GM18505 (cell line): ENCODE measurements around the gene SFI1.
"Not testable (repeated sequence)": the region's sequence is repeated elsewhere in the genome, so short reads cannot be mapped to it uniquely, and the experiment has no call there.

Experiments used
- ATAC-seq: cut with Tn5 transposase; IDR thresholded peaks from one replicate; pipeline ENCODE4 v1.9.1; 2021; ENCODE audit not compliant: unreplicated experiment
- POLR2A ChIP-seq: IDR thresholded peaks from 4 replicates; pipeline ENCODE4 v1.6.1; 2011; ENCODE audit warnings: borderline replicate concordance; ENCODE audit not compliant: insufficient read depth, insufficient read length; ENCODE audit errors: extremely low read depth

The SFI1 gene, protein sequence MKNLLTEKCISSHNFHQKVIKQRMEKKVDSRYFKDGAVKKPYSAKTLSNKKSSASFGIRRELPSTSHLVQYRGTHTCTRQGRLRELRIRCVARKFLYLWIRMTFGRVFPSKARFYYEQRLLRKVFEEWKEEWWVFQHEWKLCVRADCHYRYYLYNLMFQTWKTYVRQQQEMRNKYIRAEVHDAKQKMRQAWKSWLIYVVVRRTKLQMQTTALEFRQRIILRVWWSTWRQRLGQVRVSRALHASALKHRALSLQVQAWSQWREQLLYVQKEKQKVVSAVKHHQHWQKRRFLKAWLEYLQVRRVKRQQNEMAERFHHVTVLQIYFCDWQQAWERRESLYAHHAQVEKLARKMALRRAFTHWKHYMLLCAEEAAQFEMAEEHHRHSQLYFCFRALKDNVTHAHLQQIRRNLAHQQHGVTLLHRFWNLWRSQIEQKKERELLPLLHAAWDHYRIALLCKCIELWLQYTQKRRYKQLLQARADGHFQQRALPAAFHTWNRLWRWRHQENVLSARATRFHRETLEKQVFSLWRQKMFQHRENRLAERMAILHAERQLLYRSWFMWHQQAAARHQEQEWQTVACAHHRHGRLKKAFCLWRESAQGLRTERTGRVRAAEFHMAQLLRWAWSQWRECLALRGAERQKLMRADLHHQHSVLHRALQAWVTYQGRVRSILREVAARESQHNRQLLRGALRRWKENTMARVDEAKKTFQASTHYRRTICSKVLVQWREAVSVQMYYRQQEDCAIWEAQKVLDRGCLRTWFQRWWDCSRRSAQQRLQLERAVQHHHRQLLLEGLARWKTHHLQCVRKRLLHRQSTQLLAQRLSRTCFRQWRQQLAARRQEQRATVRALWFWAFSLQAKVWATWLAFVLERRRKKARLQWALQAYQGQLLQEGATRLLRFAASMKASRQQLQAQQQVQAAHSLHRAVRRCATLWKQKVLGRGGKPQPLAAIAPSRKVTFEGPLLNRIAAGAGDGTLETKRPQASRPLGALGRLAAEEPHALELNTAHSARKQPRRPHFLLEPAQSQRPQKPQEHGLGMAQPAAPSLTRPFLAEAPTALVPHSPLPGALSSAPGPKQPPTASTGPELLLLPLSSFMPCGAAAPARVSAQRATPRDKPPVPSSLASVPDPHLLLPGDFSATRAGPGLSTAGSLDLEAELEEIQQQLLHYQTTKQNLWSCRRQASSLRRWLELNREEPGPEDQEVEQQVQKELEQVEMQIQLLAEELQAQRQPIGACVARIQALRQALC

DNA sequence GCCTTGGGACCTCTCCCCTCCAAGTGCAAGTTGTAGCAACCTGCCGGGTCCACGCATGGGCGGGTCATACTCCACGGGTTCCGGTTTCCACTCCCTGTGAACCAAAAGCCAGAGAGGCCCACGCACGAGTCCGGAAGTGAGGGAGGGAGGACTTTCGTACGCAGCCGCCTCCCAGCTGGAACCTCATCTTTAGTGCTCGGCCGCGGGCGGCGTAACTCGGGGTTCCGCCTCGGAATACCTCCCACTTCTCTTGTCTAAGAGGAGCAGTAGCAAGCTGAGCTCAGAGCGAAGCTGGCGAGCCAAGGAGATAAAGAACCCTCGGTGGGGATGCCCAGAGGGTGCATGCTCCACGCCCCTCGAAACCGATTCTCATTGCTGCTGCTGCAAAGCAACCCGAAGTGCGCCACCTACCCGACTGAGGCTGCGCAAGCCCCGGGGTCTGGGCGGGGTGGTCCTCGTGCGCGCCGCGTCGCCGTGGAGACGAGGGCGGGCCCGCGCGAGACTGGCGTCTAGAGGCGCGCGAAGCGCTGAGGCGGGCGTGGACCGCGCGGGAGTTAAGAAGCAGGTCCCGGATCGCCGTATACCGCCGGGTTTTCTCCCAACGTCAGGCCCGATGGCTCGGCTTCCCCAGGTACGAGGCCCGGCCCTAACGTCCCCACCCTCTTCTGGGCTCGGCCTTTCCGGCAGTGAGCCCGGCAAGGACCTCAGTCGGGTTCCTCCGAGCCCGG is at the start of gene SFI1:
Gene SFI1, plus strand, starts transcription at position 530 of the 728 bp plus-strand sequence. CDS start 11,749 bp downstream, outside the sequence.
- ATAC-seq: peak; percentile 68
- TF ChIP-seq POLR2A: peak; percentile 86

DNA sequence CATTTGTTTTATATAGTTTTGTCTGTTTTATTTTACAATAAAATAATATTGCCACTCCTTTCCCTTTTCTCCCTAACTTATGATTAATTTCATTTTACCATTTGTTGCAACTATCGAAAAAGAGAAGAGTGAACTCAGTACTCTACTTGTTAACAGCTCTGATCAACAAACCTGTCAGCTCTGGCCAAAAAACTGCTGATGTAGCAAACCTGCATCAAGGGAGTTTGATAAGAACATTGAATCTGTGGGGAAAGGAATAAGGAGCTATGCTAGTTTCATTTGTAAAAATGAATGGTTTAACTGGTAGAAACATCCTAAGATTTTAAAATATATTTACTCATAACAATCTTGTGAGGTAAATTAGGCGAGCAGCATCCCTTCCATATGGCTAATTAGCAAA is 49.6 kb upstream of the SFI1 start:
- ATAC-seq: no peak

GRCh38 chr22:31447337-31447736 is 49.0 kb upstream of the SFI1 start:
- no peak for TF ChIP-seq POLR2A
- no peak for ATAC-seq

More for the DNA sequence above, 49.6 kb upstream of the SFI1 start:
- TF ChIP-seq POLR2A: no peak

DNA sequence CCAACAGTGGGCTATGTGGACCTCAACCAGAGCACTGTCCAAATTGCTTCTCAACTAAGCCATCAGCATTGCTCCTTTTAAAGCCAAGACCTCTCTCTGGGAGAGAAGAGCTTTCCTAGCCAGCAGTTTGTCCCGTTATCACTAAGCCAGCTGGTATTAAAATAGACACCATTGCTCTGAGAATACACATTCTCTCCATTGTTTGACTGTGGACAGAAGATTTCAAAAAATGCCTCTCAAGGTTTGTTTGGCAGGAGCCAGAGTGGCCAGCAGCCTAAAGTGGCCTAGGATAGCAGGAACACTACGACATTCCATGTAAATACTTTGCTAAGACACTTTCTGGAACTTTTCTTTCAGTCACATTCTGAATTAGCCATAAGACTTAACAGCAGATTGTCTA is 48.0 kb upstream of the SFI1 start:
- no peak for ATAC-seq
- no peak for TF ChIP-seq POLR2A

- ATAC-seq: no peak
- TF ChIP-seq POLR2A: no peak
Measured at GRCh38 chr22:31449506-31449905, 46.8 kb upstream of the SFI1 start.

DNA sequence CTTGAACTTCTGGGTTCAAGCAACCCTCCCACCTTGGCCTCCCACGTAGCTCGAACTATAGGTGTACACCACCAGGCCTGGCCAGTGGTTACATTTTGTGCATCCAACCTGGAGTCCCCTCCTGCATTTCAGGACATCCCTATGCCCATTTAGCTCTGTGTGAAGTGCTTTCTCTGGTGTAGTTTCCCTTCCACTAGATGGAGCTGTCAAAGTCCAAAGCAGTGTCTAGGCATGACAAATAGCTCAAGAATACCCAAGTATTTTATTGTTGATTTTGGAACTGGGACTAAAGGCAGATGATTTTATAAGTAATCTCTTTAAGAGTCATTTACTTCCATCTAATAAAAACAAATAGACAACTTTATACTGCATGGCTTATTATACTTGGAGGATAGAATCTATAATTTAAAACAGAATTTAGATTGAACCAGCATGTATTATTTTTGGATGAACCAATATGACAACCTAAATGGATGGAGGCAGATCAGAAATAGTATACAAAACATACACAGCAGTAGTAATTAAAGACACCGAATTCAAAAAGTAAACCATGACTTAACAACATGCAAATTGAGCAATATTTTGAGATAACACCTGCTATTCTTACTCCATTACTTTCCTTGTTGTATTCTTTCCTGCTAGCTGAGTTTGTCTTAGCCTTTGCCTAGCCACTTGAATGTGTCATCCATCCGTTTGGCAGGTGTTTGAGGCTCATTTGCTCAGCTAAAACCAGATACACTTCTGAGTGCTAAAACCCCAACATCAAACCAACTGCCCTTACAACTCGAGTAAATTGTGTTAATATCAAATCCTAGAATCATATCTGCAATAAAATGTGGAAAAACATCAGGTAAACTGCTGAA is 44.4 kb upstream of the SFI1 start:
- no peak for ATAC-seq

DNA sequence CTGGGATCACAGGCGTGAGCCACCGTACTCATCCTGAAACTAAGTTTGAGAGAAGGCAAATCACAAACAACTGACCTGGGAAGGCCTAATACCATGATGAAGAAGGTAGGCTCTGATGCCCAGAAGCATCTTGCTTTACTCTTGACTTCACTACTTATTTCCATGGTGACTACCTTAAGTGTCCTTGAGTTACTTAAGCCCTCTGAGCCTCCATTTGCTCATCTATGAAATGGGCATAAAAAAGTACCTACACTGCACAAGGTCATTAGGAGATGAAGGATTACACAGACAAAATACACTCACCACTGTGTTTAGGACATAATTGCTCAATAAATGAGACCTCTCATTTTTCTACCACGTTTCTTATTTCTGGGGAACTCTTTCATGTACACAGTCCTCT is 34.6 kb upstream of the SFI1 start:
- ATAC-seq: no peak
- TF ChIP-seq POLR2A: no peak

More for the DNA sequence above, 44.4 kb upstream of the SFI1 start:
- TF ChIP-seq POLR2A: no peak

GRCh38 chr22:31465307-31465706 is 31.0 kb upstream of the SFI1 start:
- TF ChIP-seq POLR2A: no peak
- ATAC-seq: no peak

DNA sequence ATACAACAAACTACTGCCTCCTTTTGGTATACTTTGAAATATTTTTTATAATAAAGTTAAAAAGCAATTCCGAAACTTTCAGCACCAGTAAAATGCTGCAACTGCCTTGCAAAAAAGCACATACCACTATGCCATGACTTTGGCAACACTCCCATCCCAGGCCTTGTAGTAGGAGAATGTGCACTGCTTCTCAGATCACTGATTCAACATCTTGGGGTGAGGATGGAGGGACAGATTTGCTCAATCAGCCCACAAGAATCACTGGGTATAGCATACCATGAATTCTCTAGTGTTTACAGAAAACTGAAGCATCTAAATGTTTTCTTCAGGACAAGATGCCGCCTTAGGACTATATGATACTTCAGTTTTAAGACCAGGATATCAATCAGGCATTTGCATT is 21.6 kb upstream of the SFI1 start:
- ATAC-seq: no peak
- no peak for TF ChIP-seq POLR2A

DNA sequence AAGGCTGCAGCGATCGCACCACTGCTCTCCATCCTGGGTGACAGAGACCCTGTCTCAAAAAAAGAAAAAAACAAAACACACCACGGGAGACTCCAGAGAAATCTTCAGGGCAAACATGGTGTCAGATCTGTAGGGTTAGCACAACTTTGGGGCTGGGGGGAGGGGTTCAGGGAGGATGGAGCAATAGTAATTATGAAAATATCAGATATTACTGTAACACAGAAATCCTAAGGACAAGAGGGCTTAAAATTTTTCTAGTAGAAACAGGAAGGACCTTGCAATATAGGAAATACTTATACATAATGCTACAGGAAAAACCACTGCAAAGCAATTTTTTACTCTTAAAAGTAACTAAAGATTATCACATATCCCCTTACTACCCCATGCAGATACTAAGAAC is 20.5 kb upstream of the SFI1 start:
- ATAC-seq: no peak
- no peak for TF ChIP-seq POLR2A

DNA sequence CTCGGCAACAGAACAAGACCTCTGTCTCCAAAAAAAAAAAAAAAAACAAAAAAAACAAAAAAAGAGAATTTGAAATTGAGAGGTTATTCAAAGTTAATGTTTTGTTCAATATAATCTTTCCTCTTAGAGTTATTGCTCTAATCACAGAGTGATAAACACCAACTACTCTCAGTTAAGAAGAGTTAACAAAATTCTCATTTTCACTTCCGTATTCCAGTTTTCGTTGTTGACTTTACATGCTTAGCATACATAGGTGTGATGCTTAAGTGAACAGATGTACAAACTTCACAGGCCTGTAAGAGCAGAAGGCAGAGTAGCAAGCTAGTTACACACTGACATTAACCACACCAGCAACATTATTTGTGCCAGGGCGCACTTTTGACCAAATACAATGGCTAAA is 19.0 kb upstream of the SFI1 start:
- no peak for TF ChIP-seq POLR2A
- ATAC-seq: no peak

GRCh38 chr22:31481129-31481528 is 15.2 kb upstream of the SFI1 start:
- no peak for TF ChIP-seq POLR2A
- no peak for ATAC-seq

- not testable (repeated sequence) for ATAC-seq
Measured at GRCh38 chr22:31482470-31482869, 13.9 kb upstream of the SFI1 start.

DNA sequence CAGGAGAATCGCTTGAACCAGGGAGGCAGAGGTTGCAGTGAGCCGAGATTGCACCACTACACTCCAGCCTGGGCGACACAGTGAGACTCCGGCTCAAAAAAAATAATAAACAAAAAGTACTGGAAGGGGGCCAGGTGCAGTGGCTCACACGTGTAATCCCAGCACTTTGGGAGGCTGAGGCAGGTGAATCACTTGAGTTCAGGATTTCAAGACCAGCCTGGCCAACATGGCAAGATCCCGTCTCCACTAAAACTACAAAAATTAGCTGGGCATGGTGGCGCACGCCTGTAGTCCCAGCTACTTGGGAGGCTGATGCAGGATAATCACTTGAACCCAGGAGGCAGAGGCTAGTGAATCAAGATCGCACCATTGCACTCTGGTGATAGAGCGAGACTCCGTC is 10.0 kb upstream of the SFI1 start:
- ATAC-seq: not testable (repeated sequence)
